Frontal cortex (tissue), 4 donors: ENCODE results near the gene DUSP28. TPM values are rescaled to one million over a fixed set of nuclear protein-coding genes. Genes with fewer than 3 reads are reported as not detected.

Experiments
- DNase-seq, 2 donors: peaks; one replicate each; pipeline ENCODE4 v3.0.0; 2012; ENCODE audit warnings: low spot score in 2 of 2
- FAIRE-seq: peaks from 2 replicates; lab custom pipeline; 2012; peaks lifted over from hg19 to GRCh38; lab: Jason Lieb, UNC
- total RNA-seq: library from RNA; depleted of rRNA; stranded (reverse); fragments of >200 nt; gene quantifications from one replicate; pipeline ENCODE4 v1.2.3, GENCODE V29; 2014
- donor health status: control.
- donor health status: control.
- donor health status: control.

The DUSP28 gene
- total RNA-seq, 1 donor from 2014 or later, result 9.8 TPM

DNA sequence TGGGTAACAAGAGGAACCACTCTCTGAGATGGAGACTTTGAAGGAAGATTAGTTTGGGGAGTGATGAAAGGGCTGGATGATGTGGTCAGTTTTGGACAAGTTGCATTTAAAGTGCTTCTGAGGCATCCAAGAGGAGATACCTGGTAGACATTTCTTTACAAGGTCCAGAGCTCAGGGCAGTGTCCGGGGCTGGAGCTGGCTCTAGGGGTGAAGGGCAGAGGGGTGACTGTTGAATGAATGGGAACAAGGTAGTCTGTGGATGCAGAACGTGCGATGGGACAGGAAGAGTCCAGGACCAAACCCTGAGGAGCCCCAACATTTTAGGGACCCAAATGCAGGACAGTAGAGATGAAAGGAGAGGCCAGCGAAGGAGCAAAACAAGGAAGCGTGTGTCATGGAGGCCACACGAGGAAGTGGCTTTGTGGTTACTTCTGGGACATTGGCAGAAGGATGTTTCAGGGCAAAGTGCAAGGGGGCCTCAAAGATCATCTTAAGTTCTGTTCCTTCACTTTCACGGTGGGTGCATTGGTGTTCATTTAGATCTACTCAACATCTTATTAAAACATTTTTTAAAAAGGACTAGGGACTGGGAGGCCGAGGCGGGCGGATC is 51.5 kb downstream of the DUSP28 start:
- no peak for FAIRE-seq
- no peak for DNase-seq

Other genes starting within 250 kb of the DUSP28 start
- gene GPC1, start 124.7 kb upstream of the DUSP28 start, total RNA-seq, result 38.7 TPM
- gene ANKMY1, start 2.4 kb upstream of the DUSP28 start, total RNA-seq, result 4.9 TPM
- gene RNPEPL1, start 8.1 kb downstream of the DUSP28 start, total RNA-seq, result 4.5 TPM
- 30.6 TPM for gene CAPN10, start 26.4 kb downstream of the DUSP28 start, total RNA-seq
- 0.41 TPM for gene GPR35, start 65.1 kb downstream of the DUSP28 start, total RNA-seq
- gene AQP12B, start 122.5 kb downstream of the DUSP28 start, total RNA-seq, result not detected
- not detected for gene AQP12A, start 131.5 kb downstream of the DUSP28 start, total RNA-seq